Tongue (tissue), 2 donors: ENCODE results near the gene SLC25A29. TPM values are rescaled to one million over a fixed set of nuclear protein-coding genes. Genes with fewer than 3 reads are reported as not detected.
A peak's percentile ranks its signal among the peaks of the same experiment; 100 is the strongest.

Experiments used
- DNase-seq: peaks from one replicate; pipeline ENCODE4 v3.0.0-alpha.2; 2015
- total RNA-seq: library from RNA; depleted of rRNA; stranded (reverse); fragments of >200 nt; gene quantifications from one replicate; pipeline ENCODE4 v1.2.3, GENCODE V29; 2014

The SLC25A29 gene
- total RNA-seq, 1 donor from 2014 or later: 39.6 TPM

- DNase-seq: no peak
These were observed 24.8 kb downstream of the SLC25A29 start for GRCh38 chr14:100281286-100282082.

DNA sequence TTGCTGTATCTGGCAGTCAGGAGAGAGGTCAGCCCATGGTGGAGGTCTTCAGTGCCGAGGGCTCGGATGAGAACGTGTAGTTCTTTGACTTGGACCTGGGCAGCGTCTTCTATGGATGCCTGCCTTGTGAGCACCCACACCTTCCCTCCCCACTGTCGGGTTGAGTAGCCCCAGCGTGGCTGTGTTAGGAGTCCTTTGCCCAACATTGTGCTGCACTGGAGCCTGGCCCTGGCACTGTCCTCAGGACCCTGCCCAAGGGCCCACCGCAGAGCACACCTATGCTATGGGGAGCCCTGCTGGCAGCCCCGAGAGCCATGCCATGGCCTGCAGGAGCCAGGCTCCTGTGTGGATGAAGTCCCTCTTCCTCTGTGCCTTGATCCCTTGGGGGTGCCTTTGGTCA lies 26.7 kb downstream of the SLC25A29 start:
- no peak for DNase-seq

DNA sequence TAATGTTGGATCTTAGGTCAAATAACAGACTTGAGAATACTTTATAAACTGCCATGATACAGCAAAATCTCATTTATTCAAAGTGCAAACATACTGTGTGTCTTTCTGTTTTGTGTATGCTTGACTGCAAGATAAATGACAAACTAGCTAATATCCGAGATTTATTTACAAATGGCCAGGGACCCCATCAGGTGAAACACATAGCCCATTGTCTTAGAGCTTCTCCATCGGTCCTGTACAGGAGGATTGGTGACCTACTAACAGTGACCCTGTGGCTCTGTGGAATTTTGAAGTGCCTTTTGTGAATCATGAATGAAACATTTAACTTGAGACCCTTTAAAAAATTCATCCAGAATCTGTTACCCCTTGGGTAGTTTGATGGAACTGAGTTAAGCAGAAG lies 27.1 kb downstream of the SLC25A29 start:
- DNase-seq: no peak

GRCh38 chr14:100278702-100279101 lies 27.5 kb downstream of the SLC25A29 start:
- no peak for DNase-seq

DNA sequence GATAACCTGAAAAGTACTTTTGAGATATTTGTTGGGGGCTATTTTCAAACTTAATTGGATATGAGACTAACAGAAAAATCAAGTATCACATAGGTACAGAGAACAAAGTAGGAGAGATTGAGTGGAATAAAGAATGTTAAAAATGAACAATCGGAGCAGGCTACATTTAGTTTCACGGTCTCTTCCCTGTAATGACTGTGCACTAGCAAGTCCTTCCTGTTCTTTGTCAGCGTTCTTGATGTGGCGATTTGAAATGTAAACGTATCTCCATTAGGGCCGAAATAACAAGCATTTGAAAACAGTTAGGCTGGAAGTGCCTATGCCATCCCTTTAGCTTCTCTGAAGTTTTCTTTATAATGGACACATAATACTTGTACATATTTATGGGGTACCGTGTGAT lies 31.0 kb downstream of the SLC25A29 start:
- no peak for DNase-seq

GRCh38 chr14:100274250-100274649 lies 32.0 kb downstream of the SLC25A29 start:
- no peak for DNase-seq

DNA sequence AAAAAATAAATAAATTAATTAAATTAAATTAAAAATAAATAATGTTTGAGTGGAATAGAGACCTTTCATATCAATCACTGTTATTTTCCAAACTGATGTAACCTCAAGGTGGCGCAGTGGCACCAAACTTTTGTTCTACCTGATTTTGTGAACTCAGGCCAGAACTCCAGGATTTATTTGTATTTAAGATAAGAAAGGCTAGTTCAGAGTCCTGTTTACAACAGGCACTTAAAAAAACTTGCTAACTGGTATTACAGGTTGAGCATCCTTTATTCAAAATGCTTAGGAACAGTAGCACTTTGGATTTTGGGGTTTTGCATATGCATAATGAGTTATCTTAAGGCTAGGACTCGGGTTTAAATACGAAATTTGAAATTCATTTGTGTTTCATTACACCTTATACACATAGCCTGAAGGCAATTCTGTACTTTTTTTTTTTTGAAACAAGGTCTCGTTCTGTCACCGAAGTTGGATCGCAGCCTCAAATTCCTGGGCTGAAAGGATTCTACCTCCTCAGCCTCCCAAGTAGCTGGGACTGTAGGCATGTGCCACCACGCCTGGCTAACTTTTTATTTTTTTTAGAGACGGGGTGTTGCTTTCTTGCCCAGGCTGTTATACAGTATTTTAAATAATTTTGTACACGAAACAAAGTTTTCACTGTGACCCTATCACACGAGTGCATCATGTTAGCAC lies 34.9 kb downstream of the SLC25A29 start:
- DNase-seq: peak; percentile 37

GRCh38 chr14:100268591-100269207 lies 37.5 kb downstream of the SLC25A29 start:
- DNase-seq: no peak

- no peak for DNase-seq
These were observed 38.3 kb downstream of the SLC25A29 start for GRCh38 chr14:100267990-100268389.

DNA sequence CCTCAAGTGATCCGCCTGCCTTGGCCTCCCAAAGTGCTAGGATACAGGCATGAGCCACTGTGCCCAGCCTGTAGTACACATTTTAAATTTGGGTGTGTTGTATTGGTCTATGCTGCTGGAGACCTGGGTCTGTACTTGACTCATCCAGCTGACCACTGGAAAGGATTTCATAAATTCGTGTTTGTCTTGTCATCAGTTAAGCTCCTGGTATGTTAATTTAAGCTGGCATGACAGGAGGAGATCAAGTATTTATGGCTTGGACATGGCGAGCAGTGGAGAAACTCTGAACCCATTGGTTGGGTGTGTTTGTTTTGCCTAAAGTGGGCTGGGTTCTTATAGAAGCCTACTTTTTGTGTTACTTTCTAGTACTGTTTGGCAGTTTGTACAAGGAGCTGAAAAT lies 43.1 kb downstream of the SLC25A29 start:
- no peak for DNase-seq

DNA sequence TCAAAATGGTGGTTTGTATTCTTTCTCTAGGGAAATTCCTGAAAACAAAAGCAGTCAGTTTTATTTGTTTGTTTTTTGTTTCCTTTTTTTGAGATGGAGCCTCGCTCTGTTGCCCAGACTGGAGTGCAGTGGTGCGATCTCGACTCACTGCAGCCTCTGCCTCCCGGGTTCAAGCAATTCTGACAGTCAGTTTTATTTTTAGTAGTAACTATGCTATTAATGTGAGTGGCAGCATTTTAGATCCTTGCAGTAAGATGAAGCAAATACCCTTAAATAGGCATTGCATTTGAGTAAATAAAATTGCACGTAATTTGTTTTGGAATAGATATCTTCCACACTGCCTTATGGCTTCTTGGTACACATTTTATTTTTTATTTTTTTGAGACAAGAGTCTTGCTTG lies 43.7 kb downstream of the SLC25A29 start:
- DNase-seq: no peak

- DNase-seq: no peak
These were observed 44.6 kb downstream of the SLC25A29 start for GRCh38 chr14:100261621-100262020.

DNA sequence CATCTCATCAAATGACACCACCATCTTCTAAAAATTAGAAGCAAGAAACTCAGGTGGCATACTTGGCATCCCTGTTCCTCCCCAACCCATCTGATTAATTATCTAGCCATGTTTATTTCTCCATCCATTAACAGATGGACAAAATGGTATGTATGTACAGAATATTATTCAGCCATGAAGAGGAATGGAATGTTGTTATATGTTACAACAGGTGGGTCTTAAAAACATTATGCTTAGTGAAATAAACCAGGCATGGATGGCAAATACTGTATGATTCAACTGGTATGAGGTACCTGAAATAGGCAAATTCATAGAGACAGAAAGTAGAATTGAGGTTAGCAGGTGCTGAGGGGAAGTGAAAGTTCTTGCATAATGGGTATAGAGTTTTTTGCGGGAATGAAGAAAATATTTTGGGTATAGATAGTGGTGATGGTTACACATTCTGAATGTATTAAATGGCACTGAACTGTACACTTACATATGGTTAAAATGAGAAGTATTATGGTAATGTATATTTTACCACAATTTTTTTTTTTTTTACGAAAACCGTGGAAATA lies 49.8 kb downstream of the SLC25A29 start:
- DNase-seq: no peak

- no peak for DNase-seq
These were observed 53.6 kb downstream of the SLC25A29 start for GRCh38 chr14:100252684-100253083.

GRCh38 chr14:100250732-100251465 lies 55.3 kb downstream of the SLC25A29 start:
- no peak for DNase-seq

- peak; percentile 66 for DNase-seq
These were observed 59.3 kb downstream of the SLC25A29 start for GRCh38 chr14:100246809-100247428.

GRCh38 chr14:100243020-100243419 lies 63.2 kb downstream of the SLC25A29 start:
- DNase-seq: no peak

DNA sequence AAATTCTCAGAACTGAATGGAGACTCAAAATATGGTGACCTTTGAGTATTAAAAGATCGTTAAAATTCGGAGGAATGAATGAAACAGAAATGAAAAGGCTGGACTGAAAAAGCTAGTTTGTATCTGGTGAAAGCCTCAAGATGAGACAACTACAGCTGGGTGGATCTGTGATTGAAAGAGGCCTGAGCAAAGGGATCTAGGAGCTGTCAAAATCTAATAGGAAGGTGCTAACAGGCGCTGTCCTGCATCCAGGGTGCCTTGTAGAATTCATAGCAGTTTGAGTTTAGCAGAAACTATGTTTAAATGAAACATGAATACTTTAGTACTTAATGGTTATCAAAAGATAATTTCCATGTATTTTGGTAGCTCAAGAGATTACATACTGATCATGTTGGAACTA lies 65.0 kb downstream of the SLC25A29 start:
- peak; percentile 13 for DNase-seq
